ENCODE data around the gene SLC23A1.
"Not testable (repeated sequence)": the region's sequence is repeated elsewhere in the genome, so short reads cannot be mapped to it uniquely, and the experiment has no call there.

Gene SLC23A1

DNA sequence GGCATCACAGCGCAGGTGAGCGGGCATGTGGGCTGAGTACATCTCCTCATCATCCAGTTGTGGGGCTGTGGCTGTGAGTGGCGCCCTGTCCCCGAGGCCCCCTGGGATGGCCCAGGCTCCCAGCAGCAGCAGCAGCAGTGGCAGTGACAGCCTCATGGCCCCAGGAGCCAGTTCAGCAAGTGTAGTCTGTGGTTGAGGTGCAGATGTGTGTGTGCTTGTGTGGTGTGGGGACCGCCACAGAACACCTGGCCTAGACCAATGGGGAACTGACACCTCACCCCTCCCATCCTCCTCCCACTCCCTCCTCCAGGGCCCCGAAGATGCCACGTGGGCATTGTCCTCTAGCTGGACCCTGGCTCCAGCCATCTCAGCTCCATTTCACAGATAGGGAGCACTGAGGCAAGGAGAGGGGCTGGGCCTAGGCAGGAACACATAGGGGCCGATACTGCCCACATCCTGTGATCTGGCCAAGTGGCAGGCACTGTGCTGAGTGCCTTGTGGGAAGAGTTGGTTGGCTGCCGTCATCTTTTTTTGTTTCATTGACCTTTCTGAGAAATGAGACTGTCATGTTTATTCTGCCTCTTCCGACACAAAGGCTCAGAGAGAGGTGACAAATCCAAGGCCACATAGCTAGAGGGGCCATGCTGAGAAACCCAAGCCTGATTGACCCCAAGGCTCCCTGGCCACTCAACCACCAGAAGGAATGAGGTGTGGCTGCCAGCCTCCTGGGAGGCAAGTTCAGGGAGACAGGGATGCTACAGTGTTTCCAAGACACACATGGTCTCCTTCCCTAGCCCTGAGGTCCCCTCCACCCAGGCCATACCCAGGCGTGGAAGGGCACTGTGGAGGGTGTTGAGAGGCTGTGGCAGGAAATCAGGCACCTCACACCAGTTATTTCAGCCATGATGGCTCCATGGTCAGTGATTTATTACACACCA, 6.9 kb upstream of the SLC23A1 start, which contains the start of gene MZB1:
MZB1 (minus strand) TSS at position 213 of the 938 bp plus-strand sequence; CDS start at position 156, 57 bp downstream.
- TF ChIP-seq GATA1 (IDR thresholded peaks at IDR 0.05; ENCODE audit: low read depth, low read length) (no peak), POLR2A (IDR thresholded peaks at IDR 0.05; ENCODE audit: low read length) (no peak)
- DNase-seq: no peak

DNA sequence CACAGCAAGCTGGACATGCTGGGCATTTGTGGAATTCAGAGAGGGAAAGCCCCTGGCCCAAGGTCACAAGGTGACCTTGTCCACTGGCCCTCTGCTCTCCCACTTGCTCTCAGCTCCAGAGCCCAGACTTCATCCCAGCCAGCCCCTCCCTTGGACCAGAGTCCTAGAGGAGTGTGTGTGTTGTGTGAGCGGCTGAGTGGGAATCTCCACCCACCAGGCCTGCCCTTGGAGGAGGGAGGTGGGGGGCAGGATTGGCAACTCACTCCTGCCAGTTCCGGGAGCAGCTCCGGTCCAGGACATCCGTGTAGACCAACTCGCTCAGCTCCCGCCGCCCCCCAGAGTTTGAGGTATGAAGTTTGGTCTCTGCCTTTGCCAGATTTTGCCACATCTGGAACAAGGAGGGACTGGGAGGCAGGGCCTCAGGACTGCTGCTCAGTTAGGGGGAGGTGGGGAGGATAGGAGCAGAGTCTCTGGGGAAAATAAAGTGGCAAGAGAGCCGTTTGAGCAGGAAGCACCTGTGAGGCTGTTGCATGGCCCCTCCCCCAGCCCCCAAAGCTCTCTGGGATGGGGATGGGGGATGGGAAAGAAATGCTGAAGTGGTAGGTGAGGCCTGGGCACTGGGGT, 5.2 kb upstream of the SLC23A1 start:
- no peak for DNase-seq
- TF ChIP-seq POLR2A (IDR thresholded peaks at IDR 0.05; ENCODE audit: low read length) (no peak), GATA1 (IDR thresholded peaks at IDR 0.05; ENCODE audit: low read depth, low read length) (no peak)

DNA sequence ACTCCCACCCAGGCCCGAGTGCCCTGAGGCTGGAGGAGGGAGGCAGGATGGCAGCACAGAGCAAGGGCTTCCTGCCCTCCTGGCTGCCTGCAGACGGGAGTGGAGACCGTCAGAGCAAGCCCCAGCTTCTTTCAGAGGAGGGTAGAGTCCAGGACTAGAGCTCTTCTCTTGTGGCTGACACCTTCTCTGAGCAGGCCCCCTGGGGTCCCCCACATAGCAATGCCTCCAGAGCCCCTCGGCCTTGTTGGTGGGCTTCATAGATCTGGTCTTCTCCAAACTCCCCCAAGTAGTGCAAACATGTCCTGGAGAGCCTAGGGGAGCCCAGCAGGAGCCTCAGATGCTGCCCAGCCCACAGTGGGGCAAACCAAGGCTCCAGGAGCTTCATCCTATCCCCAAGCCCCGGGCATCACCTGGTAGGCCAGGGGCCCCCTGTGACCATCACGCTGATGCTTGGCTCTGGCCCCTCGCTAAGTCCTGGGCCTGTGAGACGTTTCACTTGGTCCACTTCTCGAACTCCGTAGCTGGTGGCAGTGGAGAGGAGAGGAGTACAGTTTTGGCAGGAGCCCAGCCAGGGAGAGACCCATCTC, 4.6 kb upstream of the SLC23A1 start:
- no peak for DNase-seq
- TF ChIP-seq POLR2A (IDR thresholded peaks at IDR 0.05; ENCODE audit: low read length): no peak
- no peak for TF ChIP-seq GATA1 (IDR thresholded peaks at IDR 0.05; ENCODE audit: low read depth, low read length)

DNA sequence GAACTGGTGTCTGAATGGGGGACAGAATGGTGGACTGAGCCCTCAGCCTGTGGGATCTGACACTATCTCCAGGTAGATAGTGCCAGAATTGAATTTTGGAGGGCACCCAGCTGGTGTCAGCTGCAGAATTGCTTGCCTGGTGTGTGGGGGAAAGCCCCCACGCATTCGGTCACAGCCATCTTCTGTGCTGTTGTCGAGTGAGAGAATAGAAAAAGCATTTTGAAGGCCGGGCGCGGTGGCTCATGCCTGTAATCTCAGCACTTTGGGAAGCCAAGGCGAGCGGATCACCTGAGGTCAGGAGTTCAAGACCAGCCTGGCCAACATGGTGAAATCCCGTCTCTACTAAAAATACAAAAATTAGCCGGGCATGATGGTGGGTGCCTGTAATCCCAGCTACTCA, 3.9 kb upstream of the SLC23A1 start:
- DNase-seq: not testable (repeated sequence)

DNA sequence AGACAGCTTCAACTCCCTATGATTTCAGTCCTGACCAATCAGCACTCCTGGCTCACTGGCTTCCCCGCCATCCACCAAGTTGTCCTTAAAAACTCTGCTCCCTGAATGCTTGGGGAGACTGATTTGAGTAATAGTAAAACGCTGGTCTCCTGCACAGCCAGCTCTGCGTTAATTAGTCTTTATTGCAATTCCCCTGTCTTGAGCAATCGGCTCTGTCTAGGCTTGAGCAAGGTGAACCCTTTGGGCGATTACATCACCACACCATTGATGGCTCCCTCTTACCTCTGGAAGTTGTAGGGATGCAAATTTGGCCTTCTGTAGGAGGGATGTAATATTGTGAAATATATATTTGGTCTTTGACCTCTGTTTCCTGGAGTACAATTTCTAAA, 2.9 kb upstream of the SLC23A1 start:
- no peak for TF ChIP-seq GATA1 (IDR thresholded peaks at IDR 0.05; ENCODE audit: low read depth, low read length)
- no peak for TF ChIP-seq POLR2A (IDR thresholded peaks at IDR 0.05; ENCODE audit: low read length)
- no peak for DNase-seq

DNA sequence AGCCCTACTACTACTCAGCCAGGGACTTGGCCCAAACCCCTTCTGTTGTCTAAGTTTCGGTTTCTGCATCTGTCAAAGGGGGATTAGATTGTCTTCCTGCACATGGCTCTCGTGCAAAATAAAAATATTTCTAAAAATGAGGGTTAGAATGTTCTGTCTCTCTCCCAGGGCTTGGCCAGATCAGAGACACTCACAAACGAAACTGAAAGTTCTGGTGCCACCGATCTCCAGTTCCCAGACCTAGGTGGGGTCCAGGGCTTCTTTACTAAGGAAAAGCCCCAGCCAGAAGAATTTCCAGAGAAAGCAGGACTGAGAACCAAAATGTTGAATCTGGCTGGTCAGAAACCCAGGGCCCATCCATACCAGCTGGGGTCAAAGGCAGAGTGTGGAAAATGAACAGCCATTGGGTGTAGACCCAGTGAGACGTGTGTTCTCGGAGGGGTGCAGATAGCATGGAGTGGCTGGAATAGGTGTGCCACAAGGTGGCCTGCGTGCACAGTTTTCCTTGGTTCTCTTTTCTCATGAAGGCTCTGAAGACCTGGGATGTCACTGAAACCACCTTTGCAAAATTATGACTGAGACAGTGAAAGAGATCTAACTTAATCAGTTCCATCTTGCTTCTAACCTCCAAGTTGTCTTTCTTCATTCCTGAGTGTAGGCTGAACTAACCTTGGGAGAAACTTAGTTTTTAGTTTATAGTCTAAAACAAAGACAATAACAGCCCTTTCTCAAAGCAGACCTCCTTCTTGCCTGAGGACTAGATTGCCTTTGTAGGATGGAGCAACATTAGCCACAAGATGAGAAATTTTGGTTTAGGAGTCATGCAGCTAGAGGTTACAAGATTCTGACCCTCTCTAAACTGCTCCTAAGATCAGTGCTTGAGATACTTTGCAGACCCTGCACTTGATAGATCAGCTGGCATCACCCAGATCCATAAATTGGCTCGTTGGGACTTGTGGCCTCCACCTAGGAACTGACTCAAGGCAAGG, 2.3 kb upstream of the SLC23A1 start:
- TF ChIP-seq POLR2A (IDR thresholded peaks at IDR 0.05; ENCODE audit: low read length): no peak
- TF ChIP-seq GATA1 (IDR thresholded peaks at IDR 0.05; ENCODE audit: low read depth, low read length): no peak
- peak; percentile 16 to 40 for DNase-seq

DNA sequence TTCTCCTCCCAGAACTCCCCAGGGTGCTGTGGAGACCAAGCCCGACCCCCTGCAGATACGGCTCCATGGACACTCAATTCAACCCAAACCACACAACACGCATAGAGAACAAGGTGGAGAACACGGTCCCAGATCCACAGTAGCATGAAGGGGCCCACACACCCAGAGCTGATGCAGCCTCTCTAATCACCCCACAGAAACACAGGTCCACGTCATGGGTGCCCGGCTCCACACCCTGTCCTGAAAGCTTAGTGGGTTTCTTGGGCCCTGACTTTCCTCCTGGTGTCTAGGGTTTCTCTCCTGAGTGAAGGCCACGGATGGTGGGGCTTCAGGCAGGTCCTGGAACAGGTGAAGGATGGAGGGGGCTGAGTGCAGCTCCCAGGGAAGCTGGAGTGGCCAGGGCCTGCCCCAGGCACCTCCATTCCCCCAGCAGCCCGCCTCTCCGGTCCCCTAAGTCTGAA, 1.5 kb upstream of the SLC23A1 start:
- no peak for DNase-seq
- no peak for TF ChIP-seq POLR2A (IDR thresholded peaks at IDR 0.05; ENCODE audit: low read length)
- no peak for TF ChIP-seq GATA1 (IDR thresholded peaks at IDR 0.05; ENCODE audit: low read depth, low read length)

DNA sequence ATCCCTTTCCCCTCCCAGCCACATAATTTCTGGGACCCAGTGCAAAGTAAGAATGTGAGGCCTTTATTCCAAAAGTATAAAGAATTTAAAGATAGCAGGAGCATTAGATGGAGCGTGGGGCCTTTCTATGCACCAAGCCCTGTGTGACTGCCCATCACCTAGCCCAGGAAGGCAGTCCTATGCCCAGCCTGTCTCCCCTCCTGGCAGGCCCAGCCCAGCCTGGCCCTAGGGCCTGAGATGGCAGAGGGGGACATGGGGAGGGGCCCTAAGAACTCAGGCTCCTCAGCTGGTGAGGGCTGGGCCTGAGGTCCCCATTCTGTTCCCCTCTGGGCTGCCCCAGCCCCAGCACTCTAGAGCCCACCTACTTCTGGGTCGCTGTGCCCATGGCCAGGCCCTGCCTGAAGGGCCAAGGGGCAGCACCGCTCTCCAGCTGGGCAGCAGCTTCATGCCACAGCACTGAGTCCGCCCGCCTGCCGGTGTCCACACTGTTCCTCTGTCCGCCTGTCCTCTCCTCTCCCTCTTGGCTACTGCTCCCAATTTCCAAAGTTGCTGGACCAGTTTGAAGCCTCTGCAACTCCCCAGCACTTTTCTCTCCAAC, 995 bp upstream of the SLC23A1 start:
- no peak for DNase-seq
- TF ChIP-seq POLR2A (IDR thresholded peaks at IDR 0.05; ENCODE audit: low read length) (no peak), GATA1 (IDR thresholded peaks at IDR 0.05; ENCODE audit: low read depth, low read length) (no peak)

DNA sequence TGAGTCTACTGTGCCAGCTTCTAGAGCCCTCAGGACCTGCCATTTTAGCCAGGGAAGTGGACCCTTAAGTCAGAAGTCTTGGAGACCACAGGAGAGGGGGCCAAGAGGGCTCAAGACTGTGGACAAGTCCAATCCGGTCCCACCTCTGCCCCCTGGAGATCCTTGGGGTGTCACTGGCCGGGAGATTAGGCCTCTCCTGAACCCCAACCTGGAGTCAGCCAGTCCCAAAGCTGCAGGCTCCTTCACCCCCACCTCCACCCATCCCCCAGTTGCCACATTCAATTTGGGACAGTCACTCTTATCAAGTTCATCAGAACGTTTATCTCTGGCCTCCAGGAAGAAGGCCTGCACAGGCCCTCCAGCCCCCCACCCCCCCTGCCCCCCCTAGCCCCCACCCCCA, 290 bp downstream of the SLC23A1 start:
- TF ChIP-seq POLR2A (IDR thresholded peaks at IDR 0.05; ENCODE audit: low read length) (no peak), GATA1 (IDR thresholded peaks at IDR 0.05; ENCODE audit: low read depth, low read length) (no peak)

DNA sequence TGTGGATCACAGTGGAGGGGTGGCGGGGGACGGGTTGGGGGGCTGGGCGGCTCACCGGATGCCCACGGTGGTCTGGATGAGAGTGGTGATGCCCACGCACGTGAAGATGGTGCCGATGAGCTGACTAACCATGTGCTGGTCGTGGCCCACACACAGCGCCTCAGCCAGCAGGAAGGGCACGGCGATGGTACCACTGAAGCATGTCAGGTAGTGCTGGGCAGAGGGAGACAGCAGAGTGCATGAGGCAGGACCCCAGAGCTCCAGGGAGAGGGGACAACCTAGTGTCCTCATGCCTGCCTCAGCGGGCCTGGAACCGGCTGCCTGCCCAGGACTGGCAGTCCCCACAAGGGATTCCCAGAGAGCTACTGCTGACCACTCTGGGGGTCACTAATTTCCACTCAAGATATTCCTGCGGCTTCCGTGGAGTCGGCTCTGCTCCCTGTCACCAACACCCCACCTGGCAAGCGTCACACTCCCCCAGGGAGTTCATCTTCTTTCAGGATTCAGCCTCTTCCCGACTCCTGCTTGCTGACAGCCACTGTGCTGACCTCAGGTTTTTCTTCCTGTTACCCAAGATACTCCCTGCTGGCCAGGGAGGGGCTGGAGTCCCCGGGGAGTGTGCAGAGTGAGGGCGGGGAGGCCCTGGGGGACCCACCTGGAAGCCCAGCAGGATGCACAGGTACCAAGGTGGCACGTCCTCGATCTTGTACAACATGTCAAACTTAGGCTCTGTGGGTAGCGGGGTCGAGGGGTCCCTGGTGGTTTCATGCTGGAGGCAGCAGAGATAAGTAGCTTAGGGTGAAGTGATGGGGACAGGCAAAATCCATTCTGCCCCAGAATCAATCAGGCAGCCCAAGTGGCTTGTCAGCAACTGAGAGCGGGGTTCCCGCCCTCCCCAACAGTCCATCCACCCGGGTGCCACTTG, 998 bp downstream of the SLC23A1 start:
- DNase-seq: no peak
- TF ChIP-seq GATA1 (IDR thresholded peaks at IDR 0.05; ENCODE audit: low read depth, low read length) (no peak), POLR2A (IDR thresholded peaks at IDR 0.05; ENCODE audit: low read length) (no peak)

More for the DNA sequence above, 290 bp downstream of the SLC23A1 start:
- DNase-seq: no peak

DNA sequence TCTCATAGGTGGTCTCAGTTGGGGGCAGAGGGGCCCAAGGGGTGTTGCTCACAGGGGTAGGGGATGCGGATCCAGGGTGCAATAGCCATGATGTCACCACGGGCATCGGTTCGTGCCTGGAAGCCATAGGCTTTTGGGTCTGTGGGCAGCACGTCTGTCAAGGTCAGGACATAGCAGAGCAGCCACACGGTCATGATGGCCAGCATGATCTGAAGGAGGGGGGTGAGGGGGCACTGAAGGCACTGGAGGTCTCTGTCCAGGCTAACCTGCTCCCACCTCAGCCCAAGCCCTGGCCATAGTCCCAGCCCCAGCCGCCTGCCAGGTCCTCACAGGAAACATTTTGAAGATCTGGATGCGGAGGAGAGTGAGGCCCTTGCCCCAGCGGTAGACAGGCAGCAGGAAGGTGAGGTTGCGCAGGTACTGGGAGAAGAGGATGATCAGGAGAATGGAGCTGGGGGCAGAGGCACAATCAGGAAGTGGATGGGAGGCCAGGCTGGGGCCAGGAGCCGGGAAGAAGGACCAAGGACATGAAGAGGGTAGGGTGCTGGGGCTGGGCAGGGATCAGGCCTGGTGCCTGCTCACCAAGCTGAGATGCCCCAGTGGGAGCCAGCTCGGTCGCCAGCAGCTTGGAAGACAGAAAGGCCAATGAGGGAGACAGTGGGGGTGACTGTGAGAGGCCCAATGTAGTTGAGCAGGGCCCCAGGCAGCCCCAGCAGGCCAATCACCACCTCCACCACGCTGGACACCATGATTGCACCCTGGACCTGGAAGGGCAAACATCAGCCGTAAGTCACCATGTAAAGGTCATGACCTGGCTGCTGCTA, 3.3 kb downstream of the SLC23A1 start:
- TF ChIP-seq GATA1 (IDR thresholded peaks at IDR 0.05; ENCODE audit: low read depth, low read length) (no peak), POLR2A (IDR thresholded peaks at IDR 0.05; ENCODE audit: low read length) (no peak)
- no peak for DNase-seq
